Measurements from ENCODE around the gene TMUB2. TPM values are rescaled to one million over a fixed set of nuclear protein-coding genes. Genes with fewer than 3 reads are reported as not detected.
A peak's percentile ranks its signal among the peaks of the same experiment; 100 is the strongest.

TMUB2 gene
- total and polyA plus RNA-seq, 2 donors from 2014 or later, result 37.7 to 39.2 TPM

- H3K36me3 ChIP-seq (ENCODE audit: control insufficient read depth in 2 of 3, insufficient read depth in 3 of 3, low read length in 3 of 3), result peaks cover 14 to 16% (median 15%) of the 10 kb centered on the region in 3 donors
- H3K27me3 ChIP-seq (ENCODE audit: control insufficient read depth, insufficient read depth, low read length), result no peaks in the 10 kb centered on the region
- FAIRE-seq, result no peak
- H3K4me3 ChIP-seq (ENCODE audit: low read length in 3 of 3), result peak overlapping the region; percentile 53 to 83 (median 74)
- DNase-seq, result peak; percentile 59 to 88 (median 73)
- intact Hi-C loops (cut with DNase I), result no loop called here
- peak overlapping the region in 2 of 3 donors; percentile 90 to 91 for H3K9ac ChIP-seq (ENCODE audit: low read length in 3 of 3)
- no peak for TF ChIP-seq CTCF (IDR thresholded peaks at IDR 0.05; ENCODE audit: borderline replicate concordance, extremely low read depth, insufficient read depth)
- H3K4me1 ChIP-seq (ENCODE audit: control insufficient read depth in 2 of 3, insufficient read depth in 2 of 3, low read depth in 1 of 3, low read length in 3 of 3), result peaks cover 6 to 35% (median 30%) of the 10 kb centered on the region in 3 donors
- H3K9me3 ChIP-seq (ENCODE audit: control insufficient read depth in 2 of 3, insufficient read depth in 1 of 3, low read length in 3 of 3), result no peaks in the 10 kb centered on the region
- peak overlapping the region; percentile 95 for H3K27ac ChIP-seq (ENCODE audit: low read depth in 2 of 2, low read length in 2 of 2)
These were observed 33.7 kb downstream of the TMUB2 start for GRCh38 chr17:44220213-44221083.

- no peak for TF ChIP-seq CTCF (IDR thresholded peaks at IDR 0.05; ENCODE audit: borderline replicate concordance, extremely low read depth, insufficient read depth)
- H3K27ac ChIP-seq (ENCODE audit: low read depth in 2 of 2, low read length in 2 of 2), result peak overlapping the region; percentile 88 to 95
- H3K4me1 ChIP-seq (ENCODE audit: control insufficient read depth in 2 of 3, insufficient read depth in 2 of 3, low read depth in 1 of 3, low read length in 3 of 3), result peaks cover 6 to 31% (median 30%) of the 10 kb centered on the region in 3 donors
- no peak for FAIRE-seq
- H3K9me3 ChIP-seq (ENCODE audit: control insufficient read depth in 2 of 3, insufficient read depth in 1 of 3, low read length in 3 of 3), result no peaks in the 10 kb centered on the region
- intact Hi-C loops (cut with DNase I), result no loop called here
- no peaks in the 10 kb centered on the region for H3K27me3 ChIP-seq (ENCODE audit: control insufficient read depth, insufficient read depth, low read length)
- peak; percentile 84 to 93 (median 90) for DNase-seq
- H3K9ac ChIP-seq (ENCODE audit: low read length in 3 of 3), result peak overlapping the region; percentile 31 to 91 (median 71)
- peaks cover 6 to 9% (median 7%) of the 10 kb centered on the region in 3 donors for H3K36me3 ChIP-seq (ENCODE audit: control insufficient read depth in 2 of 3, insufficient read depth in 3 of 3, low read length in 3 of 3)
- H3K4me3 ChIP-seq (ENCODE audit: low read length in 3 of 3), result peak overlapping the region; percentile 40 to 83 (median 72)
These were observed 34.5 kb downstream of the TMUB2 start for GRCh38 chr17:44221084-44221861.

- peak overlapping the region; percentile 88 to 95 for H3K27ac ChIP-seq (ENCODE audit: low read depth in 2 of 2, low read length in 2 of 2)
- no peaks in the 10 kb centered on the region for H3K9me3 ChIP-seq (ENCODE audit: control insufficient read depth in 2 of 3, insufficient read depth in 1 of 3, low read length in 3 of 3)
- no peaks in the 10 kb centered on the region for H3K27me3 ChIP-seq (ENCODE audit: control insufficient read depth, insufficient read depth, low read length)
- peak overlapping the region; percentile 31 to 91 (median 71) for H3K9ac ChIP-seq (ENCODE audit: low read length in 3 of 3)
- peaks cover under 1 to 4% (median 2%) of the 10 kb centered on the region in 3 donors for H3K36me3 ChIP-seq (ENCODE audit: control insufficient read depth in 2 of 3, insufficient read depth in 3 of 3, low read length in 3 of 3)
- FAIRE-seq (no peak), DNase-seq (no peak)
- H3K4me1 ChIP-seq (ENCODE audit: control insufficient read depth in 2 of 3, insufficient read depth in 2 of 3, low read depth in 1 of 3, low read length in 3 of 3), result peaks cover 6 to 27% (median 26%) of the 10 kb centered on the region in 3 donors
- no peak for TF ChIP-seq CTCF (IDR thresholded peaks at IDR 0.05; ENCODE audit: borderline replicate concordance, extremely low read depth, insufficient read depth)
- intact Hi-C loops (cut with DNase I), result no loop called here
- H3K4me3 ChIP-seq (ENCODE audit: low read length in 3 of 3), result peak overlapping the region; percentile 53 to 83 (median 72)
These were observed 35.0 kb downstream of the TMUB2 start for GRCh38 chr17:44221862-44222111.

Measured in kidney (tissue), 14 donors.